Common myeloid progenitor, CD34-positive (primary cell): ENCODE results near the gene HNRNPLL.
"Not testable (repeated sequence)": the region's sequence is repeated elsewhere in the genome, so short reads cannot be mapped to it uniquely, and the experiment has no call there.

Experiments used
- CTCF ChIA-PET: fragments of 350-600 bp; sonication (Branson Sonifier 250); formaldehyde crosslinking; loops from one replicate; lab custom pipeline; 2021; ENCODE audit warnings: antibody characterized with exemption; lab: Charles Lee
- POLR2A ChIA-PET: fragments of 350-600 bp; sonication (Branson Sonifier 250); formaldehyde crosslinking; loops from one replicate; lab custom pipeline; 2021; ENCODE audit warnings: antibody characterized with exemption; lab: Charles Lee
- DNase-seq, 3 donors: peaks; one replicate each; pipeline versions ENCODE4 v3.0.0 to v3.0.0-alpha.2; 2013
- H3K27ac ChIP-seq, 2 experiments: 1 replicate in 1 of 2; 2 replicates in 1 of 2; pipeline ENCODE4 v1.7.0; 2013; ENCODE audit warnings: inconsistent platforms in 2 of 2, low read length in 2 of 2, mild to moderate bottlenecking in 2 of 2, low read depth in 1 of 2, moderate library complexity in 1 of 2; ENCODE audit not compliant: severe bottlenecking in 2 of 2, insufficient read depth in 1 of 2, poor library complexity in 1 of 2
- H3K27me3 ChIP-seq, 5 experiments: replicated peaks in 2 of 5; 1 replicate in 3 of 5; 2 replicates in 2 of 5; pipeline versions ENCODE4 v1.6.1 to v1.7.0; 2013; ENCODE audit warnings: low read length in 4 of 5, mild to moderate bottlenecking in 2 of 5, moderate library complexity in 2 of 5, inconsistent platforms in 1 of 5; ENCODE audit not compliant: insufficient read depth in 5 of 5, control insufficient read depth in 4 of 5
- H3K36me3 ChIP-seq, 4 experiments: 1 replicate in 2 of 4; 2 replicates in 2 of 4; pipeline versions ENCODE4 v1.6.1 to v1.7.0; 2013; ENCODE audit warnings: low read length in 3 of 4, control low read depth in 1 of 4, mild to moderate bottlenecking in 1 of 4; ENCODE audit not compliant: control insufficient read depth in 4 of 4, insufficient read depth in 4 of 4
- H3K4me1 ChIP-seq, 4 experiments: 1 replicate in 3 of 4; 2 replicates in 1 of 4; pipeline versions ENCODE4 v1.6.1 to v1.7.1; 2013; ENCODE audit warnings: low read length in 3 of 4, mild to moderate bottlenecking in 3 of 4, control low read depth in 1 of 4, inconsistent platforms in 1 of 4, moderate library complexity in 1 of 4; ENCODE audit not compliant: control insufficient read depth in 4 of 4, insufficient read depth in 4 of 4; ENCODE audit errors: control extremely low read depth in 1 of 4
- H3K4me3 ChIP-seq, 7 experiments: 1 replicate in 4 of 7; 2 replicates in 3 of 7; pipeline versions ENCODE4 v1.5.1 to v1.7.0; 2013; ENCODE audit warnings: mild to moderate bottlenecking in 7 of 7, low read length in 6 of 7, moderate library complexity in 6 of 7, inconsistent platforms in 2 of 7, low read depth in 2 of 7, control low read depth in 1 of 7; ENCODE audit not compliant: insufficient read depth in 4 of 7, control insufficient read depth in 1 of 7; ENCODE audit errors: extremely low read depth in 1 of 7
- H3K9me3 ChIP-seq, 5 experiments: 1 replicate in 4 of 5; 2 replicates in 1 of 5; pipeline versions ENCODE4 v1.6.1 to v1.7.1; 2013; ENCODE audit warnings: low read length in 4 of 5, mild to moderate bottlenecking in 2 of 5, inconsistent platforms in 1 of 5, low read depth in 1 of 5, moderate library complexity in 1 of 5; ENCODE audit not compliant: control insufficient read depth in 4 of 5, insufficient read depth in 2 of 5; ENCODE audit errors: control extremely low read depth in 1 of 5
- WGBS: methylation state at CpG from one replicate; pipeline ENCODE4 v1.1.5; 2013; ENCODE audit not compliant: insufficient coverage; 5-methylcytosine and 5-hydroxymethylcytosine counted together

HNRNPLL gene

GRCh38 chr2:38643021-38643671 lies 40.4 kb upstream of the HNRNPLL start:
- H3K36me3 ChIP-seq = no peaks in the 10 kb centered on the region
- no peak overlapping the region for H3K4me3 ChIP-seq
- CTCF ChIA-PET = interaction anchor here (0.7 to 1.5 kb wide), 6 partner anchors 13 to 77 kb away, joined by 3 to 4 read pairs (median 3); no protein-coding TSS in a partner anchor
- DNase-seq = no peak
- POLR2A ChIA-PET = no interaction called here
- H3K27ac ChIP-seq = peak overlapping the region; percentile 50 to 85
- 94% methylated on average over 37 of the region's 45 CpGs for WGBS
- H3K9me3 ChIP-seq = peaks cover 0 to 6% (median 2%) of the 10 kb centered on the region in 5 experiments
- no peaks in the 10 kb centered on the region for H3K27me3 ChIP-seq
- peaks cover 6 to 25% (median 19%) of the 10 kb centered on the region in 4 experiments for H3K4me1 ChIP-seq

- H3K27me3 ChIP-seq, H3K4me3 ChIP-seq, H3K36me3 ChIP-seq, DNase-seq, H3K9me3 ChIP-seq, POLR2A ChIA-PET: not testable (repeated sequence)
- 90% methylated on average over 10 of the region's 14 CpGs for whole genome bisulfite sequencing
- H3K27ac ChIP-seq = peak overlapping the region in 1 of 2 experiments; percentile 85
- CTCF ChIA-PET = interaction anchor here (0.7 to 1.5 kb wide), 6 partner anchors 12 to 78 kb away, joined by 3 to 4 read pairs (median 3); no protein-coding TSS in a partner anchor
- peaks cover 6 to 22% (median 17%) of the 10 kb centered on the region in 4 experiments for H3K4me1 ChIP-seq
Measured at GRCh38 chr2:38642373-38643017, 39.8 kb upstream of the HNRNPLL start.

GRCh38 chr2:38636069-38636468 lies 33.3 kb upstream of the HNRNPLL start:
- Histone ChIP-seq H3K4me3 (no peak overlapping the region), H3K36me3 (no peaks in the 10 kb centered on the region), H3K9me3 (no peaks in the 10 kb centered on the region), H3K27ac (no peak overlapping the region), H3K4me1 (peaks cover 3 to 11% (median 7%) of the 10 kb centered on the region in 4 experiments), H3K27me3 (peaks cover 0 to 2% (median 0%) of the 10 kb centered on the region in 5 experiments)
- WGBS = no CpG with 5 or more reads among the region's 4 CpGs
- DNase-seq = no peak
- ChIA-PET CTCF (no interaction called here), POLR2A (interaction anchor here (0.6 kb wide), 1 partner anchor 51 kb away, joined by 3 read pairs; no protein-coding TSS in a partner anchor)

- no CpG with 5 or more reads among the region's 4 CpGs for WGBS
- CTCF ChIA-PET = no interaction called here
Measured at GRCh38 chr2:38635139-38635538, 32.4 kb upstream of the HNRNPLL start.

GRCh38 chr2:38634684-38635083 lies 32.0 kb upstream of the HNRNPLL start:
- Histone ChIP-seq H3K9me3 (peaks cover 0 to 3% (median 0%) of the 10 kb centered on the region in 5 experiments), H3K27ac (no peak overlapping the region), H3K4me1 (peaks cover 3 to 11% (median 7%) of the 10 kb centered on the region in 4 experiments), H3K4me3 (no peak overlapping the region), H3K36me3 (no peaks in the 10 kb centered on the region), H3K27me3 (peaks cover 0 to 2% (median 0%) of the 10 kb centered on the region in 5 experiments)
- CTCF ChIA-PET = no interaction called here
- 33% methylated on average over 1 of the region's 3 CpGs for WGBS
- POLR2A ChIA-PET = no interaction called here
- DNase-seq = peak; percentile 20 to 73 (median 56)

More at GRCh38 chr2:38635139-38635538, 32.4 kb upstream of the HNRNPLL start:
- no peak for DNase-seq
- POLR2A ChIA-PET = no interaction called here
- Histone ChIP-seq H3K27ac (no peak overlapping the region), H3K4me3 (no peak overlapping the region), H3K36me3 (no peaks in the 10 kb centered on the region), H3K9me3 (peaks cover 0 to under 1% (median 0%) of the 10 kb centered on the region in 5 experiments), H3K4me1 (peaks cover 3 to 11% (median 7%) of the 10 kb centered on the region in 4 experiments), H3K27me3 (peaks cover 0 to 2% (median 0%) of the 10 kb centered on the region in 5 experiments)

- Histone ChIP-seq H3K27me3 (peaks cover 0 to 2% (median 0%) of the 10 kb centered on the region in 5 experiments), H3K4me1 (peaks cover 3 to 11% (median 7%) of the 10 kb centered on the region in 4 experiments), H3K36me3 (no peaks in the 10 kb centered on the region), H3K4me3 (no peak overlapping the region), H3K27ac (no peak overlapping the region), H3K9me3 (peaks cover 0 to 3% (median 0%) of the 10 kb centered on the region in 5 experiments)
- CTCF ChIA-PET = interaction anchor here (0.6 kb wide), 1 partner anchor 13 kb away, joined by 3 read pairs; no protein-coding TSS in a partner anchor
- no peak for DNase-seq
- POLR2A ChIA-PET = no interaction called here
- WGBS = 70% methylated on average over 2 of the region's 2 CpGs
Measured at GRCh38 chr2:38633895-38634294, 31.2 kb upstream of the HNRNPLL start.
